Mammary epithelial cell (primary cell): Measurements from ENCODE around the gene AKR1C2.
"Not testable (repeated sequence)": the region's sequence is repeated elsewhere in the genome, so short reads cannot be mapped to it uniquely, and the experiment has no call there.

ENCODE experiments used
- CTCF ChIP-seq, 2 donors: IDR thresholded peaks in 1 of 2; conservative IDR thresholded peaks in 1 of 2; 2 replicates each; pipeline ENCODE4 v1.5.1; 2011 to 2012; ENCODE audit warnings: inconsistent platforms in 2 of 2, low read length in 2 of 2, mild to moderate bottlenecking in 2 of 2, control low read depth in 1 of 2, low read depth in 1 of 2; ENCODE audit not compliant: insufficient read depth in 1 of 2; ENCODE audit errors: extremely low read depth in 1 of 2
- EZH2 ChIP-seq: IDR thresholded peaks from 2 replicates; pipeline ENCODE4 v1.6.1; 2012; ENCODE audit warnings: low read length, inconsistent platforms, borderline replicate concordance

GRCh38 chr10:4943416-4943815 lies 60.2 kb downstream of the AKR1C2 start:
- TF ChIP-seq CTCF (conservative IDR thresholded peaks at IDR 0.05 in 1 of 2, IDR thresholded peaks at IDR 0.05 in 1 of 2; ENCODE audit: extremely low read depth in 1 of 2, insufficient read depth in 1 of 2, low read depth in 1 of 2, low read length in 2 of 2); EZH2: not testable (repeated sequence)
